Peyer's patch (tissue), 4 donors: ENCODE data around the gene SCAF4.

Experiments
- CTCF ChIP-seq, 6 experiments: fragments of 450-650 bp in 4 of 6; fragments of 200-600 bp in 2 of 6; sonication (generic) in 1 of 6; IDR thresholded peaks; one replicate each; pipeline ENCODE4 v1.5.1; 2017 to 2019; ENCODE audit warnings: antibody characterized with exemption in 6 of 6, mild to moderate bottlenecking in 3 of 6, moderate library complexity in 1 of 6
- POLR2A ChIP-seq, 2 donors: fragments of 450-650 bp; IDR thresholded peaks; one replicate each; pipeline ENCODE4 v1.5.1; 2017; ENCODE audit warnings: antibody characterized with exemption in 2 of 2, mild to moderate bottlenecking in 2 of 2, moderate library complexity in 2 of 2

DNA sequence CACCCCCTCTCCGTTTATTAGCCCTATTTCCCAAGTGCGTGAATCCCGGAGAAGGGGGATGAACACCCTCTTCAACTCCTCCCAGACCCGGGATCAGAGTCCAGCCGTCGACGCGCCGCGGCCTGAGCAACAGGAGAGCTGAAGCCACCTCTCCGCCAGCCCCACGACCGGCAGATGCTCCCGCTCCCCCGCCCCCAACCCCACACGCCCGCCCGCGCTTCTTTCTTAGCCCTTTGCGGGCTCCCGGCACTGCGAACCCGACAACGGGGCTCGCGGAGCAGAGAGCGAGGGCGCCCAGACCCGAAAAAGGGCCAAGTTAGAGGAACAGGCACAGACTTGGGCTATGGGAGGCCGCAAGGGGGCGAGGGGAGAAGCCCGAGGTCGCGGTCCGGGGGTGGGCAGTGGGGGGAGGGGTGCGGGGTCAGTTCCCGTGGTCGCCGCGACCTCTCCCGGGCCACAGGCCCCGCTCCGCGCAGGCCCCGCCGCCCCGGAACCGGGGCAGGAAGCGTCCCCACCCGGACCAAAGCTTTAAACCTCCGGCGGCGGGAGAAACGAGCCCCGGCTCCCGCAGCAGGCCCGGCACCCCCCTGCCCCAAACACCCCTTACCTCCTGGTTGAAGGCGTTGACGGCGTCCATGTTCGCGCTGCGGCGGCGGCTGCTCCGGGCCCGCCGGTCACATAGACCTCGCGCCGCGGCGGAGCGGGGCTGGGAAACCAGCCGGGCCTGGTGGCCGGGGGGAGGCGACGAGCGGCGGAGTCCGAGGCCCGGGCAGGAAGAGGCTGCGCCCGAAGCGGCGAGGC lies 662 bp downstream of the SCAF4 start:
- TF ChIP-seq CTCF (IDR thresholded peaks at IDR 0.05) (peak in 1 of 6 experiments; percentile 13), POLR2A (IDR thresholded peaks at IDR 0.05) (peak in 1 of 2 donors; percentile 63)
